ENCODE data around the gene MLLT6. TPM values are rescaled to one million over a fixed set of nuclear protein-coding genes. Genes with fewer than 3 reads are reported as not detected.
A peak's percentile ranks its signal among the peaks of the same experiment; 100 is the strongest.

The MLLT6 gene
- total and polyA plus RNA-seq, 11 donors, result 35.2 to 91.3 (median 68.3) TPM

- DNase-seq, result peak; percentile 91 to 96 (median 94)
- 0 to 2% (median 1%) methylated on average over 33 to 47 of the region's 47 CpGs for WGBS, 4 donors
- TF ChIP-seq POLR2A (IDR thresholded peaks at IDR 0.05) (peak in 1 of 2 donors; percentile 68), CTCF (IDR thresholded peaks at IDR 0.05) (no peak)
- peak within 1 kb of the TSS; percentile 87 to 99 (median 96) for H3K27ac ChIP-seq
- H3K4me3 ChIP-seq, result peak within 1 kb of the TSS; percentile 43 to 98 (median 93)
- peaks cover 0 to 27% (median 0%) of the 10 kb centered on the region in 9 donors for H3K27me3 ChIP-seq
- peaks cover 0 to 81% (median 49%) of the 10 kb centered on the region in 12 donors for H3K4me1 ChIP-seq
- ATAC-seq, result peak in 3 of 4 donors; percentile 9 to 43 (median 21)
- H3K9me3 ChIP-seq, result no peaks in the 10 kb centered on the region
- intact Hi-C loops (cut with DNase I), result loop anchor here in 2 of 10 donors (2.0 kb wide), 2 partner anchors 18 to 46 kb away; partner anchors contain the start of gene CISD3 (in 2 of the 2)
- H3K36me3 ChIP-seq, result no peaks in the 10 kb centered on the region
Observed at GRCh38 chr17:38748149-38748891, 43.2 kb downstream of the MLLT6 start, which contains the start of gene PCGF2. PCGF2 (minus strand) TSS chr17:38748336; CDS start chr17:38740402, 7,934 bp downstream.

GRCh38 chr17:38748892-38749222 is 43.8 kb downstream of the MLLT6 start:
- peak overlapping the region; percentile 87 to 99 (median 96) for H3K27ac ChIP-seq
- H3K4me1 ChIP-seq, result peaks cover 0 to 81% (median 49%) of the 10 kb centered on the region in 12 donors
- DNase-seq (no peak), ATAC-seq (no peak)
- intact Hi-C loops (cut with DNase I), result loop anchor here in 2 of 10 donors (2.0 kb wide), 2 partner anchors 18 to 46 kb away; partner anchors contain the start of gene CISD3 (in 2 of the 2)
- peaks cover 0 to 4% (median 0%) of the 10 kb centered on the region in 9 donors for H3K36me3 ChIP-seq
- peak overlapping the region; percentile 43 to 98 (median 93) for H3K4me3 ChIP-seq
- TF ChIP-seq CTCF (IDR thresholded peaks at IDR 0.05), result no peak
- TF ChIP-seq POLR2A (IDR thresholded peaks at IDR 0.05), result no peak
- peaks cover 0 to 27% (median 0%) of the 10 kb centered on the region in 9 donors for H3K27me3 ChIP-seq
- no peaks in the 10 kb centered on the region for H3K9me3 ChIP-seq
- 0 to 1% (median 0%) methylated on average over 8 to 32 of the region's 32 CpGs for WGBS, 4 donors

- Histone ChIP-seq H3K9me3 (no peaks in the 10 kb centered on the region), H3K27ac (peak overlapping the region; percentile 87 to 99 (median 96)), H3K36me3 (peaks cover 0 to 9% (median 3%) of the 10 kb centered on the region in 9 donors), H3K4me1 (peaks cover 0 to 81% (median 52%) of the 10 kb centered on the region in 12 donors), H3K4me3 (peak overlapping the region; percentile 43 to 98 (median 93)), H3K27me3 (peaks cover 0 to 27% (median 0%) of the 10 kb centered on the region in 9 donors)
- peak; percentile 28 to 71 (median 56) for ATAC-seq
- 0 to 1% (median 1%) methylated on average over 24 to 79 of the region's 79 CpGs for WGBS, 4 donors
- TF ChIP-seq POLR2A (IDR thresholded peaks at IDR 0.05), result peak in 1 of 2 donors; percentile 64
- TF ChIP-seq CTCF (IDR thresholded peaks at IDR 0.05), result peak in 3 of 12 donors; percentile 15 to 31 (median 15)
- peak; percentile 93 to 96 (median 95) for DNase-seq
- intact Hi-C loops (cut with DNase I), result loop anchor here in 4 of 10 donors (2.0 to 5.0 kb wide), 6 partner anchors 19 to 403 kb away; partner anchors contain the start of genes CISD3 (in 2 of the 4), PIP4K2B (in 2 of the 4), LASP1 (in 1 of the 4) and PLXDC1 (in 1 of the 4)
Observed at GRCh38 chr17:38749223-38750043, 44.4 kb downstream of the MLLT6 start.

Data from heart left ventricle (tissue), 16 donors.